Rectal smooth muscle tissue (tissue), 1 donor: ENCODE measurements around the gene HIRIP3.

Source experiments
- H3K27ac ChIP-seq: one replicate; pipeline ENCODE4 v1.7.0; 2013; ENCODE audit warnings: low read depth, low read length, inconsistent platforms
- H3K27me3 ChIP-seq: one replicate; pipeline ENCODE4 v1.7.0; 2013; ENCODE audit warnings: low read length; ENCODE audit not compliant: control insufficient read depth, insufficient read depth
- H3K36me3 ChIP-seq: one replicate; pipeline ENCODE4 v1.7.0; 2013; ENCODE audit warnings: low read length; ENCODE audit not compliant: control insufficient read depth, insufficient read depth
- H3K4me1 ChIP-seq: one replicate; pipeline ENCODE4 v1.7.0; 2013; ENCODE audit warnings: low read length; ENCODE audit not compliant: control insufficient read depth, insufficient read depth
- H3K4me3 ChIP-seq: one replicate; pipeline ENCODE4 v1.7.0; 2013; ENCODE audit warnings: low read length
- H3K9ac ChIP-seq: one replicate; pipeline ENCODE4 v1.7.0; 2013; ENCODE audit warnings: low read length

Gene HIRIP3

GRCh38 chr16:29992344-29992967 lies 3.0 kb downstream of the HIRIP3 start:
- H3K9ac ChIP-seq = no peak overlapping the region
- peaks cover 10% of the 10 kb centered on the region for H3K4me1 ChIP-seq
- peaks cover 18% of the 10 kb centered on the region for H3K36me3 ChIP-seq
- no peak overlapping the region for H3K27ac ChIP-seq
- H3K4me3 ChIP-seq = no peak overlapping the region
- H3K27me3 ChIP-seq = no peaks in the 10 kb centered on the region

DNA sequence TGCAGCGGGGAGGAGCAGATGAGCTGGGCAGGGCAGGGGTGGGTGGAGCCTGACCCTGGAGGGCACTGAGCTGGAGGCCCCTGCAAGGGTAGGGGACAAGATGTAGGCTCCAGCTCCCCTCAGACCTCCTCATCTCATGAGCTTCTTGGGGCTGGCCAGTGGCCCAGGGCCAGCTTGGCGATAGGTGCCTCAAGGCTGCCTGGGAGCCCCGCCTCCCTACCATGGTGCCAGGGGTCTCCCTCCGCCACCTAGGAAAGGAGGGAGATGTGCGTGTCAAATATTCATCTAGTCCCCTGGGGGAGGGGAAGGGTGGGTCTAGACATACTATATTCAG lies 3.9 kb downstream of the HIRIP3 start:
- H3K27me3 ChIP-seq = no peaks in the 10 kb centered on the region
- H3K9ac ChIP-seq = no peak overlapping the region
- no peak overlapping the region for H3K4me3 ChIP-seq
- H3K4me1 ChIP-seq = peaks cover 4% of the 10 kb centered on the region
- peaks cover 22% of the 10 kb centered on the region for H3K36me3 ChIP-seq
- H3K27ac ChIP-seq = no peak overlapping the region

- Histone ChIP-seq H3K27ac (no peak overlapping the region), H3K4me3 (no peak overlapping the region), H3K36me3 (peaks cover 27% of the 10 kb centered on the region), H3K9ac (no peak overlapping the region), H3K4me1 (peaks cover 3% of the 10 kb centered on the region), H3K27me3 (no peaks in the 10 kb centered on the region)
Measured at GRCh38 chr16:29990883-29991570, 4.4 kb downstream of the HIRIP3 start.

GRCh38 chr16:29990034-29990433 lies 5.4 kb downstream of the HIRIP3 start:
- Histone ChIP-seq H3K36me3 (peaks cover 36% of the 10 kb centered on the region), H3K9ac (no peak overlapping the region), H3K4me3 (no peak overlapping the region), H3K27me3 (no peaks in the 10 kb centered on the region), H3K4me1 (peaks cover 3% of the 10 kb centered on the region), H3K27ac (no peak overlapping the region)

DNA sequence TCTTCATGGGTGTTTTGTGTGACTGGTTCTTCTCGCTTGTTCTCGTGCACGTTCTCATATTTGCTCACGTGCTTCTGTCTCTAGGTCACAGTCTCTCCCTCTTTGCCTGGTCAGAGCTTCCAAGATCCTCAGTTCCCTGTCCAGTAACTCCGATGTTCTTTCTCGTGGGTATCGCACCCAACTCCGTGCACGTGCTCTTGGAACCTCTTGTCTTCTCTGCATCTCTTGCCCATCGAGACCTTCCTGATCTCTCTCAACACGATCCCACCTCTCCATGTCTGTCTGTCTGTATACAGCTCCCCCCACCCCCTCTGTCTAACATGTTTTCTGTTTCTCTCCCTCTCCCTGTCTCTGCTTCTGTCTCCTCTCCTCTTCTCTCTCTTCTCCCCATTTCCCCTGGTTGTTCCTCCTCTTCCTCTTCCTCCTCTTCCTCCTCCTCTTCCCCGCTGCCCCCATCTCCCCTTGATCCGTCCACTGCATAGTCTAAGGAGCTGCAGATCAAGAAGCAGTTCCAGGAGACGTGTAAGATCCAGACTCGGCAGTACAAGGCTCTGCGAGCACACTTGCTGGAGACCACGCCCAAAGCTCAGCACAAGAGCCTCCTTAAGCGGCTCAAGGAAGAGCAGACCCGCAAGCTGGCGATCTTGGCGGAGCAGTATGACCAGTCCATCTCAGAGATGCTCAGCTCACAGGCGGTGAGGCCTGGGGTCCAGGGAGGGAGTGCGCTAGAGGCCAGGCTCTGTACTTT lies 6.1 kb downstream of the HIRIP3 start:
- no peak overlapping the region for H3K4me3 ChIP-seq
- H3K27ac ChIP-seq = no peak overlapping the region
- H3K9ac ChIP-seq = no peak overlapping the region
- no peaks in the 10 kb centered on the region for H3K4me1 ChIP-seq
- no peaks in the 10 kb centered on the region for H3K27me3 ChIP-seq
- peaks cover 44% of the 10 kb centered on the region for H3K36me3 ChIP-seq

DNA sequence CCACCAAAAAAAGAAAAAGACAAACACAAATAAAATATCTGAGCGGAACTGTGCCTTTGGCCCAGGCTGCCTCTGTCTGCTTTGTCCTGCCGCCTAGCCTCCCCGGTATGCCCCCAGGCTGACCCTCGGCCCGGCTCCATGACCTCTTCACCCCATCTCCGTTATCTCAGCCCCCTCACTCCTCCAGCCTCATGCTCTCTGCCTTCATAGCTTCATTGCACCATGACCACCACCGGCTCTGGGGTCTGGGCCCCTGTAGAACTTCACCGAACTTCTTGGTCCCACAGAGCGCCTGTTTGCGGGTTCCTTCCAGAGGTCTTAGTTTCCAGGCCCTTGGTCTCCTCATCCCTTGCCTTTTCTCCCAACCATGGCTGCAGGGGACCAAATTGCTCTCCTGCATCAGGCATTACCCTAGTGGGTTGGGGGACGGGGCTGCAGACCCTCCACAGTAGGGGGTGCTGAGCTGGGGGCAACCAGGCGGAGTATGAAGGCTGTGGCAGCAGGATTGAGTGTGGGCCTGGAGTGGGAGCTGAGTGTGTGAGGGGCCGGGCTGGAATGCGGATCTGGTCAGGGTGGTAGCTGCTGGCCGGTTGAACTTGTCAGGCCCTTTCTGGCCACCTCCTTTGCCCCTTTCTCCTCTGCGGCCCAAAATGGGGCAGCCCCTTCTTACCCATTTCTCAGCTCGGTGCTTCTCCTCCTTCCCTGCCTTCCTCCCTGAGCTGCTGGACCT lies 6.9 kb downstream of the HIRIP3 start:
- Histone ChIP-seq H3K27ac (no peak overlapping the region), H3K4me3 (no peak overlapping the region), H3K36me3 (peaks cover 48% of the 10 kb centered on the region), H3K9ac (no peak overlapping the region), H3K4me1 (no peaks in the 10 kb centered on the region), H3K27me3 (no peaks in the 10 kb centered on the region)

- H3K27ac ChIP-seq = no peak overlapping the region
- no peak overlapping the region for H3K4me3 ChIP-seq
- H3K4me1 ChIP-seq = no peaks in the 10 kb centered on the region
- peaks cover 52% of the 10 kb centered on the region for H3K36me3 ChIP-seq
- no peak overlapping the region for H3K9ac ChIP-seq
- H3K27me3 ChIP-seq = no peaks in the 10 kb centered on the region
Measured at GRCh38 chr16:29987371-29988085, 7.9 kb downstream of the HIRIP3 start.

- peaks cover 54% of the 10 kb centered on the region for H3K36me3 ChIP-seq
- no peaks in the 10 kb centered on the region for H3K4me1 ChIP-seq
- H3K27ac ChIP-seq = no peak overlapping the region
- no peak overlapping the region for H3K9ac ChIP-seq
- no peaks in the 10 kb centered on the region for H3K27me3 ChIP-seq
- H3K4me3 ChIP-seq = no peak overlapping the region
Measured at GRCh38 chr16:29986931-29987330, 8.5 kb downstream of the HIRIP3 start.

DNA sequence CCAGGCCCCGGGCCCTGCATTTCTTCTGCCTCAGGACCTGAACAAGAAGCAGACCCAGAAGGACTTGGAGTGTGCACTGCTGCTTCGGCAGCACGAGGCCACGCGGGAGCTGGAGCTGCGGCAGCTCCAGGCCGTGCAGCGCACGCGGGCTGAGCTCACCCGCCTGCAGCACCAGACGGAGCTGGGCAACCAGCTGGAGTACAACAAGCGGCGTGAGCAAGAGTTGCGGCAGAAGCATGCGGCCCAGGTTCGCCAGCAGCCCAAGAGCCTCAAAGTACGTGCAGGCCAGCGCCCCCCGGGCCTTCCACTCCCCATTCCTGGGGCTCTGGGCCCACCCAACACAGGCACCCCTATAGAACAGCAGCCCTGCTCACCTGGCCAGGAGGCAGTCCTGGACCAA lies 9.2 kb downstream of the HIRIP3 start:
- H3K4me3 ChIP-seq = no peak overlapping the region
- no peaks in the 10 kb centered on the region for H3K4me1 ChIP-seq
- peaks cover 59% of the 10 kb centered on the region for H3K36me3 ChIP-seq

GRCh38 chr16:29985271-29985811 lies 10.1 kb downstream of the HIRIP3 start:
- Histone ChIP-seq H3K27ac (no peak overlapping the region), H3K36me3 (peaks cover 58% of the 10 kb centered on the region), H3K4me1 (no peaks in the 10 kb centered on the region), H3K4me3 (no peak overlapping the region), H3K27me3 (no peaks in the 10 kb centered on the region), H3K9ac (no peak overlapping the region)

More for the DNA sequence above, 9.2 kb downstream of the HIRIP3 start:
- Histone ChIP-seq H3K27ac (no peak overlapping the region), H3K9ac (no peak overlapping the region), H3K27me3 (no peaks in the 10 kb centered on the region)

GRCh38 chr16:29984764-29985147 lies 10.7 kb downstream of the HIRIP3 start:
- no peaks in the 10 kb centered on the region for H3K27me3 ChIP-seq
- no peaks in the 10 kb centered on the region for H3K4me1 ChIP-seq
- no peak overlapping the region for H3K4me3 ChIP-seq
- H3K36me3 ChIP-seq = peaks cover 64% of the 10 kb centered on the region
- H3K9ac ChIP-seq = no peak overlapping the region
- no peak overlapping the region for H3K27ac ChIP-seq
